ENCODE results near the gene PDE3A.
"Not testable (repeated sequence)": the region's sequence is repeated elsewhere in the genome, so short reads cannot be mapped to it uniquely, and the experiment has no call there.

PDE3A gene

DNA sequence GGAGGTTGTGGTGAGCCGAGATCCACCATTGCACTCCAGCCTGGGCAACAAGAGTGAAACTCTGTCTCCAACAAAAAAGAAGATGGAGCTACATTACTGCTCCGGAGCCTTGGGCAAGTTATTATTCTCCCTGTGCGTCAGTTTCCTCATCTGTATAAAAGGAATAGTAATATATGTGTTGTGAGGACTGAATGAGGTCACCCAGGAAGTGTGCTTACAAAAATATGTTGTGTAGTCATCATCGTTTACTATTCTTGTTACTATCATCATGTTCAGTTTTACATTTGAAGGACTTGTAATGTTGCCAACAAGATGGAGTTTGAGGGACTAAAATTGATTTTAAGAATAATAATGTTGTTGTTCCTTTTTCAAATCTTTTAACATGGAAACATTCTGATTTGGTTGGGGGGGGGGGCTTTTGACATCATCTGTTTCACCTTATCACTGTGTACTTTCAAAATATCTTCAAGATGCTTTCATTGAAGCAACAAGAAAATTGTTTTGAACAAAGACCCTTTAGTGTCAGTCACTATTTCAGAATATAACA is 156.8 kb downstream of the PDE3A start:
- Histone ChIP-seq H3K4me1 (ENCODE audit: control insufficient read depth, insufficient read depth, low read length) (no peaks in the 10 kb centered on the region), H3K9me3 (ENCODE audit: control insufficient read depth, insufficient read depth, low read length) (no peaks in the 10 kb centered on the region), H3K36me3 (ENCODE audit: control insufficient read depth, insufficient read depth, low read length) (no peaks in the 10 kb centered on the region), H3K27ac (ENCODE audit: low read length) (no peak overlapping the region), H3K27me3 (ENCODE audit: control insufficient read depth, insufficient read depth, low read length) (no peaks in the 10 kb centered on the region), H3K4me3 (ENCODE audit: low read length) (no peak overlapping the region)
- WGBS (ENCODE audit: insufficient coverage, insufficient read length), result no CpG with 5 or more reads among the region's 4 CpGs
- no peak for DNase-seq (ENCODE audit: low read depth, low spot score)

DNA sequence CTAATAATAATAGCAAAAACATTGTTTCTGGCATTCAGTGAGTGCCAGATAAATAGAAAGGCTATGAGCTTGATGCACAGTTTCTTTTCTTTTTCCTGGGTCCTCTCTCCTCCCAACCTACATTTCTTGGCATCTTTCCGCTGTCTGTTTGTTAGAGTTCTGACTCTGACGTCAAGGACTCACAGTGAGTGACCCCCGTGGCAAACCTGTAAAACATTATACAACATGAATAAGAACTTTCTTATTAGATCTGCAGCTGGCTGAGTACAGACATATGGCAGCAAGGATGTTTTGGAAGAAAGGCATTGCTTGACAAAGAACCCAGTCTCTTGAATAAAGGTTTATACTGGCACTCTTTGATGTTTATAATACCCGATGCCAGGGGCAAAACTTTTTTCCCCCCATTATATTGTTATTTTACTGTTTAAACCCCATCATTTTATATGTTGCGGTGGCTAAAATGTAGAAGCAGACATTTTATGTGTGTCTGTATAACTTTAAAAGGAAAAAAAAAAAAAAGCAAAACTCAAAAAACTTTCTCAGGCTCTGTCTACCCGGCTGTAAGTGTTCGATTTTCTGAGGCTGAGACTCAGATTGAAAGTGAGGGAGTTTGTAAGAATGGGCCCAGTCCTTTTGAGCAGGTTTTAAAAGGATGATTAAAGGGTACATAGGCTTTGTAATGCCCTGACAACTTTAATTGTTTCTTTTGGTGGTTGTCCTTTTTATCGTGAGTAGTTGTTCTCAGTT is 159.3 kb downstream of the PDE3A start:
- Histone ChIP-seq H3K27ac (ENCODE audit: low read length) (no peak overlapping the region), H3K9me3 (ENCODE audit: control insufficient read depth, insufficient read depth, low read length) (no peaks in the 10 kb centered on the region), H3K4me3 (ENCODE audit: low read length) (no peak overlapping the region), H3K36me3 (ENCODE audit: control insufficient read depth, insufficient read depth, low read length) (no peaks in the 10 kb centered on the region), H3K4me1 (ENCODE audit: control insufficient read depth, insufficient read depth, low read length) (no peaks in the 10 kb centered on the region), H3K27me3 (ENCODE audit: control insufficient read depth, insufficient read depth, low read length) (no peaks in the 10 kb centered on the region)
- WGBS (ENCODE audit: insufficient coverage, insufficient read length), result no CpG with 5 or more reads among the region's 8 CpGs
- DNase-seq (ENCODE audit: low read depth, low spot score), result no peak

DNA sequence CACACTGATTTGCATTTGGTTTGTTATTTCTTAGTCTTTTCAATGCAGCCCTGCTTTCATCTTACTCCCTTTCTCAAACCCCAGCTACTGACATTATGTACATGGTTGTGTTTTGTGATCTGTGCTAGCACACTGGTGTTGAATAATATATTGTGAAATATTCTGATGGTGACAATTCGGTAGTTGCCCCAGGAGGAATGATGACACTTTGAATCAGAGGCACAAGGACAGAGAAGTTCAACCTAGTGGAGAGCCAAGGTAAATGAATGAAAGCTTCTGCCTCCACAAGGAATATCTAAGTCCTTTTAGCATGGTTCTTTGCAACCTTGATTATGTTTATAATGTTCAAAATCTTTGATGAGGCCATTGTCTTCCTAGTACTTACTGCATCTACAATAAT is 159.9 kb downstream of the PDE3A start:
- WGBS (ENCODE audit: insufficient coverage, insufficient read length), result no CpG with 5 or more reads among the region's 1 CpG
- DNase-seq (ENCODE audit: low read depth, low spot score), result no peak

DNA sequence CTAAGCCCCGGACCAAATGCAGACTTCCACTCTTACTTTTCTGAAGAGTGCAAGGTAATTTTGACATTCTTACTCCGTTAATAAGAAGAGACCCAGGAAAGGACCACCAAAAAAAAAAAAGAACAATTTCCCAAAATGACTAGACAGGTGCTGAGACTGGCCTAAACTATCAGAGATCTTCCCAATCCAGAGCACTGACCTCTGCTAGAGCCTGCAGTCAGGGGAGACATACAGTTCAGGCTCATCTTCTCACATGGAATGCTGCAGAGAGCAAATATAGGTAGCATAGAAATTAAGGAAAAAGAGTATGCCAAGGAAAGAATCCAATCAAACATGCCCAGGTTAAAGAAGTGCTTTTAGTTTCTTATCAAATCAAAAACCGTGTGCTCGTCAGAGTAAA is 177.9 kb downstream of the PDE3A start:
- Histone ChIP-seq H3K9me3 (ENCODE audit: control insufficient read depth, insufficient read depth, low read length) (no peaks in the 10 kb centered on the region), H3K27me3 (ENCODE audit: control insufficient read depth, insufficient read depth, low read length) (no peaks in the 10 kb centered on the region), H3K4me3 (ENCODE audit: low read length) (no peak overlapping the region), H3K27ac (ENCODE audit: low read length) (no peak overlapping the region), H3K4me1 (ENCODE audit: control insufficient read depth, insufficient read depth, low read length) (no peaks in the 10 kb centered on the region), H3K36me3 (ENCODE audit: control insufficient read depth, insufficient read depth, low read length) (no peaks in the 10 kb centered on the region)
- DNase-seq (ENCODE audit: low read depth, low spot score), result no peak
- WGBS (ENCODE audit: insufficient coverage, insufficient read length), result no CpG with 5 or more reads among the region's 4 CpGs

More for the DNA sequence above, 159.9 kb downstream of the PDE3A start:
- Histone ChIP-seq H3K4me3 (ENCODE audit: low read length) (no peak overlapping the region), H3K36me3 (ENCODE audit: control insufficient read depth, insufficient read depth, low read length) (no peaks in the 10 kb centered on the region), H3K9me3 (ENCODE audit: control insufficient read depth, insufficient read depth, low read length) (no peaks in the 10 kb centered on the region), H3K27me3 (ENCODE audit: control insufficient read depth, insufficient read depth, low read length) (no peaks in the 10 kb centered on the region), H3K4me1 (ENCODE audit: control insufficient read depth, insufficient read depth, low read length) (no peaks in the 10 kb centered on the region), H3K27ac (ENCODE audit: low read length) (no peak overlapping the region)

DNA sequence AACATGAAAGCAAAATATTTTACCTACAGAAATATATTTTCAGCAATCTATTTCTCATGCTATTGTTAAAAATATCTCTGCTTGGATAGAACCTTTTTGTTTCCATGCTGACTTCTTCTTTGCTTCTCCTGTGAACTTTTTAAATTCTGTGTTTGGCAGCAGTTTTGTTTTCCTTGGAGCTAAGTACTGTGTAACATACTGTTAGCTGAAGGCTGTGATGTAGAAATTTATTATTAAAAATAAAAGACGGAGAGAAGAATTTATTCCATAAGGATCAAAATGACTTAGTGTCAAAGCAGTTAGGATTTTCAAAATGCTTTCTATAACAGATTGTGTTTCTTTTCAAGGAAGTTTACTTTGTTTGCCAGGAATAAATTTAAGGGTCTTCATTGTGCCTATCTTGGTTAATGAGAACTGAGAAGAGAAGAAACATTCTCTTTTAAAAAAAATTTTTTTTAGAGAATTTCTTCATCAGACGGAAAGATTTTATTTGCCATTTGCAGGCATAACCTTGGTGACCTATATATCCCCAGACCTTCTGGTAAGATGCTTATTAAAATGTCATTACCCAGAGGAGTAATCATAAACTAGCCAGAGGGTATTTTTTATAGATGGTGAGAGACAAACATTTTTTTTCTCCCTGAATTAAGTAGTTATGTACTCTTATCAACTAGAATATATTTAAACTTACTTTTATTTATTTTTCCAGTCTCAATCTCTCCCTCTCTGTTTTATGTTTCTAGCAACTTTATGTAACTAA is 179.7 kb downstream of the PDE3A start:
- Histone ChIP-seq H3K36me3 (ENCODE audit: control insufficient read depth, insufficient read depth, low read length) (no peaks in the 10 kb centered on the region), H3K4me3 (ENCODE audit: low read length) (no peak overlapping the region), H3K9me3 (ENCODE audit: control insufficient read depth, insufficient read depth, low read length) (no peaks in the 10 kb centered on the region), H3K27me3 (ENCODE audit: control insufficient read depth, insufficient read depth, low read length) (no peaks in the 10 kb centered on the region), H3K4me1 (ENCODE audit: control insufficient read depth, insufficient read depth, low read length) (no peaks in the 10 kb centered on the region), H3K27ac (ENCODE audit: low read length) (no peak overlapping the region)
- WGBS (ENCODE audit: insufficient coverage, insufficient read length), result no CpG with 5 or more reads among the region's 2 CpGs
- no peak for DNase-seq (ENCODE audit: low read depth, low spot score)

DNA sequence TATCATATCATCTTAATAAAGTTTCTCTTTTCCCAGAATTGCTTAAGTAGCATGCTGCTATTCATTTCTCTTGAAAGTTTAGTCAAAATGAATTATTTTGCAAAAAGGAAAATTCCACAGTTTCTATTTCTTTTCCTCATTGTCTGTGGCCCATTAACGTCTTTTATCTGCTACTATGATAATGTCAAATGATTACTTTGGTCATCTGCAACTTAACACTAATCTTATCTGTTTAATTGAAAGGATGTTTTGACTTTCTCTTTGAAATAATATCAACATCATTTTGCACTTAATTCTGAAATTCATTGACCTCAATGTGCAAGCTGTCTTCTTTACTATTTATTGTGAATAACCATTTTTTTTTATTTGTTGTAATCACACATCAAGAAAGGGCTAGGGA is 180.3 kb downstream of the PDE3A start:
- DNase-seq (ENCODE audit: low read depth, low spot score), result no peak
- H3K36me3 ChIP-seq (ENCODE audit: control insufficient read depth, insufficient read depth, low read length), result no peaks in the 10 kb centered on the region
- H3K9me3 ChIP-seq (ENCODE audit: control insufficient read depth, insufficient read depth, low read length), result no peaks in the 10 kb centered on the region
- no CpG with 5 or more reads among the region's 1 CpG for WGBS (ENCODE audit: insufficient coverage, insufficient read length)
- no peak overlapping the region for H3K27ac ChIP-seq (ENCODE audit: low read length)
- H3K4me3 ChIP-seq (ENCODE audit: low read length), result no peak overlapping the region
- H3K4me1 ChIP-seq (ENCODE audit: control insufficient read depth, insufficient read depth, low read length), result no peaks in the 10 kb centered on the region
- no peaks in the 10 kb centered on the region for H3K27me3 ChIP-seq (ENCODE audit: control insufficient read depth, insufficient read depth, low read length)

DNA sequence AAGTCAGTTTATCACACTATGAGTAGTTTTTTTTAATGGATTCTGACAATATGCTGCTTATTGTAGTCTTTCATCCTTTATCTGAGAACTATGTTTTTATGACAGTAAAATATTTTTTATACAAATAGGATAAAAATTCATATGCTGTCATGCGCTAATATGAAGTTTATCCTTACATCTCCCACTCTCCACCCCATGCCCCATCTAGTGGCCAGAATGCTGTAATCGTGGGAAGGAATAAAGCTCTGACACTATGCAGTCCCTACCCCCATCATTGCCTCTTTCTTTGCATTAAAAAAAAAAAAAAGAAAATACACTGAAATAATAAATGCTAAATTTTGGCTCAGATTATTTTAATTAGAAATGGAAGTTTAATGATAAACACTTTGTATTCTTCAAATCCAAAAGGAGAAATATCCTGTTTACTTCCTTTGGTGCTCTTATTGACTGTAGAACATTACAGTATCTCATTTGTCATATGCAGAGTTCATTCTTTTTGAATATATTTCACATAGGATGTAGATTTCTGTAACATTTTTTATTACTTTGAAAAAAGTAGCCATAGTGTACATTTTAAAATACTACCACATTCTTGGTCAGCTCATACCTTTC is 180.9 kb downstream of the PDE3A start:
- DNase-seq (ENCODE audit: low read depth, low spot score), result peak; percentile 13
- H3K27ac ChIP-seq (ENCODE audit: low read length), result no peak overlapping the region
- H3K4me1 ChIP-seq (ENCODE audit: control insufficient read depth, insufficient read depth, low read length), result no peaks in the 10 kb centered on the region
- H3K36me3 ChIP-seq (ENCODE audit: control insufficient read depth, insufficient read depth, low read length), result no peaks in the 10 kb centered on the region
- WGBS (ENCODE audit: insufficient coverage, insufficient read length), result no CpG with 5 or more reads among the region's 2 CpGs
- no peaks in the 10 kb centered on the region for H3K9me3 ChIP-seq (ENCODE audit: control insufficient read depth, insufficient read depth, low read length)
- H3K4me3 ChIP-seq (ENCODE audit: low read length), result no peak overlapping the region
- no peaks in the 10 kb centered on the region for H3K27me3 ChIP-seq (ENCODE audit: control insufficient read depth, insufficient read depth, low read length)

DNA sequence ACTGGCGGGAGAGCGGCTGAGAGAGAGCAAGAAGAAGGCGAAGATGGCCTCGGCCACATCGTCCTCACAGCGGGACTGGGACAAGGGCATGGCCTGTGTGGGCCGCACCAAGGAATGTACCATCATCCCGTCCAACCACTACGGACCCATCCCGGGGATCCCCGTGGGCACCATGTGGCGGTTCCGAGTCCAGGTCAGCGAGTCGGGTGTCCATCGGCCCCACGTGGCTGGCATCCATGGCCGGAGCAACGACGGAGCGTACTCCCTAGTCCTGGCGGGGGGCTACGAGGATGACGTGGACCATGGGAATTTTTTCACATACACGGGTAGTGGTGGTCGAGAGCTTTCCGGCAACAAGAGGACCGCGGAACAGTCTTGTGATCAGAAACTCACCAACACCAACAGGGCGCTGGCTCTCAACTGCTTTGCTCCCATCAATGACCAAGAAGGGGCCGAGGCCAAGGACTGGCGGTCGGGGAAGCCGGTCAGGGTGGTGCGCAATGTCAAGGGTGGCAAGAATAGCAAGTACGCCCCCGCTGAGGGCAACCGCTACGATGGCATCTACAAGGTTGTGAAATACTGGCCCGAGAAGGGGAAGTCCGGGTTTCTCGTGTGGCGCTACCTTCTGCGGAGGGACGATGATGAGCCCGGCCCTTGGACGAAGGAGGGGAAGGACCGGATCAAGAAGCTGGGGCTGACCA is 183.6 kb downstream of the PDE3A start:
- H3K4me3 ChIP-seq (ENCODE audit: low read length); H3K27ac ChIP-seq (ENCODE audit: low read length); H3K27me3 ChIP-seq (ENCODE audit: control insufficient read depth, insufficient read depth, low read length); H3K9me3 ChIP-seq (ENCODE audit: control insufficient read depth, insufficient read depth, low read length); H3K36me3 ChIP-seq (ENCODE audit: control insufficient read depth, insufficient read depth, low read length); DNase-seq (ENCODE audit: low read depth, low spot score); H3K4me1 ChIP-seq (ENCODE audit: control insufficient read depth, insufficient read depth, low read length): not testable (repeated sequence)
- no CpG with 5 or more reads among the region's 48 CpGs for WGBS (ENCODE audit: insufficient coverage, insufficient read length)

DNA sequence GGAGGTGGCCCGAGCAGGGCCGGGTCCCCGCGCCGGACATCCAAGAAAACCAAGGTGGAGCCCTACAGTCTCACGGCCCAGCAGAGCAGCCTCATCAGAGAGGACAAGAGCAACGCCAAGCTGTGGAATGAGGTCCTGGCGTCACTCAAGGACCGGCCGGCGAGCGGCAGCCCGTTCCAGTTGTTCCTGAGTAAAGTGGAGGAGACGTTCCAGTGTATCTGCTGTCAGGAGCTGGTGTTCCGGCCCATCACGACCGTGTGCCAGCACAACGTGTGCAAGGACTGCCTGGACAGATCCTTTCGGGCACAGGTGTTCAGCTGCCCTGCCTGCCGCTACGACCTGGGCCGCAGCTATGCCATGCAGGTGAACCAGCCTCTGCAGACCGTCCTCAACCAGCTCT is 184.2 kb downstream of the PDE3A start:
- H3K9me3 ChIP-seq (ENCODE audit: control insufficient read depth, insufficient read depth, low read length); H3K4me1 ChIP-seq (ENCODE audit: control insufficient read depth, insufficient read depth, low read length); H3K27ac ChIP-seq (ENCODE audit: low read length); DNase-seq (ENCODE audit: low read depth, low spot score); H3K27me3 ChIP-seq (ENCODE audit: control insufficient read depth, insufficient read depth, low read length); H3K4me3 ChIP-seq (ENCODE audit: low read length); H3K36me3 ChIP-seq (ENCODE audit: control insufficient read depth, insufficient read depth, low read length): not testable (repeated sequence)
- no CpG with 5 or more reads among the region's 23 CpGs for WGBS (ENCODE audit: insufficient coverage, insufficient read length)

DNA sequence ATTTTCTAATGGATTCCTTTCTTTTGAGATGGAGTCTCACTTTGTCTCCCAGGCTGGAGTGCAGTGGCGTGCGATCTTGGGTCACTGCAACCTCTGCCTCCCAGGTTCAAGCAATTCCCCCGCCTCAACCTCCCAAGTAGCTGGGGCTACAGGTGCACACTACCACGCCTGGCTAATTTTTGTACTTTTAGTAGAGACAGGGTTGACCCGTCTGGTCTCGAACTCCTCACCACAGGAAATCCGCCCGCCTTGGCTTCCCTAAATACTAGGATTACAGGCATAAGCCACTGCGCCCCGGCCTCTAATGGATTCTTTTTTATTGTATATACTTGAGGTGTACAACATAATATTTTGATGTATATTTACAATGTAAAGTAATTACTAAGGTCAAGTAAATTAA is 186.7 kb downstream of the PDE3A start:
- Histone ChIP-seq H3K4me1 (ENCODE audit: control insufficient read depth, insufficient read depth, low read length) (no peaks in the 10 kb centered on the region), H3K36me3 (ENCODE audit: control insufficient read depth, insufficient read depth, low read length) (no peaks in the 10 kb centered on the region), H3K27me3 (ENCODE audit: control insufficient read depth, insufficient read depth, low read length) (no peaks in the 10 kb centered on the region), H3K27ac (ENCODE audit: low read length) (no peak overlapping the region), H3K4me3 (ENCODE audit: low read length) (no peak overlapping the region), H3K9me3 (ENCODE audit: control insufficient read depth, insufficient read depth, low read length) (no peaks in the 10 kb centered on the region)
- no peak for DNase-seq (ENCODE audit: low read depth, low spot score)
- no CpG with 5 or more reads among the region's 10 CpGs for WGBS (ENCODE audit: insufficient coverage, insufficient read length)
